Measurements from ENCODE around the gene SLC7A9.
A peak's percentile ranks its signal among the peaks of the same experiment; 100 is the strongest.
"Not testable (repeated sequence)": the region's sequence is repeated elsewhere in the genome, so short reads cannot be mapped to it uniquely, and the experiment has no call there.

Gene SLC7A9

GRCh38 chr19:32824191-32824751, 45.3 kb downstream of the SLC7A9 start:
- DNase-seq = no peak

GRCh38 chr19:32823747-32824102, 45.8 kb downstream of the SLC7A9 start:
- DNase-seq = no peak

- no peak for DNase-seq
Observed at GRCh38 chr19:32822916-32823746, 46.4 kb downstream of the SLC7A9 start.

- DNase-seq = peak in 1 of 2 experiments; percentile 26
Observed at GRCh38 chr19:32819419-32820400, 49.9 kb downstream of the SLC7A9 start.

GRCh38 chr19:32818536-32818935, 51.0 kb downstream of the SLC7A9 start:
- no peak for DNase-seq

- DNase-seq = no peak
Observed at GRCh38 chr19:32817569-32818476, 51.7 kb downstream of the SLC7A9 start.

- no peak for DNase-seq
Observed at GRCh38 chr19:32816555-32817099, 52.9 kb downstream of the SLC7A9 start.

GRCh38 chr19:32814624-32815023, 54.9 kb downstream of the SLC7A9 start:
- DNase-seq = no peak

- DNase-seq = no peak
Observed at GRCh38 chr19:32813862-32814425, 55.6 kb downstream of the SLC7A9 start.

- no peak for DNase-seq
Observed at GRCh38 chr19:32812571-32812970, 57.0 kb downstream of the SLC7A9 start.

- DNase-seq = no peak
Observed at GRCh38 chr19:32812036-32812435, 57.5 kb downstream of the SLC7A9 start.

GRCh38 chr19:32811151-32811550, 58.4 kb downstream of the SLC7A9 start:
- DNase-seq = no peak

- no peak for DNase-seq
Observed at GRCh38 chr19:32810452-32810851, 59.1 kb downstream of the SLC7A9 start.

GRCh38 chr19:32809754-32810153, 59.8 kb downstream of the SLC7A9 start:
- no peak for DNase-seq

GRCh38 chr19:32809254-32809653, 60.3 kb downstream of the SLC7A9 start:
- DNase-seq = no peak

- DNase-seq = no peak
Observed at GRCh38 chr19:32808236-32808635, 61.3 kb downstream of the SLC7A9 start.

- no peak for DNase-seq
Observed at GRCh38 chr19:32802840-32803239, 66.7 kb downstream of the SLC7A9 start.

GRCh38 chr19:32800754-32801153, 68.8 kb downstream of the SLC7A9 start:
- no peak for DNase-seq

GRCh38 chr19:32800191-32800590, 69.4 kb downstream of the SLC7A9 start:
- no peak for DNase-seq

- no peak for DNase-seq
Observed at GRCh38 chr19:32798201-32798600, 71.4 kb downstream of the SLC7A9 start.

GRCh38 chr19:32789429-32789828, 80.1 kb downstream of the SLC7A9 start:
- no peak for DNase-seq

- not testable (repeated sequence) for DNase-seq
Observed at GRCh38 chr19:32787895-32788294, 81.7 kb downstream of the SLC7A9 start.
